Measurements from ENCODE around the gene RASA1. TPM values are rescaled to one million over a fixed set of nuclear protein-coding genes. Genes with fewer than 3 reads are reported as not detected.
A peak's percentile ranks its signal among the peaks of the same experiment; 100 is the strongest.

RASA1 gene
- total and polyA plus RNA-seq, 9 of the 15 experiments (the other 6 are each of a cell fraction or from before 2014, with no cell fraction given): 3.2 to 17.3 (median 9.2) TPM

DNA sequence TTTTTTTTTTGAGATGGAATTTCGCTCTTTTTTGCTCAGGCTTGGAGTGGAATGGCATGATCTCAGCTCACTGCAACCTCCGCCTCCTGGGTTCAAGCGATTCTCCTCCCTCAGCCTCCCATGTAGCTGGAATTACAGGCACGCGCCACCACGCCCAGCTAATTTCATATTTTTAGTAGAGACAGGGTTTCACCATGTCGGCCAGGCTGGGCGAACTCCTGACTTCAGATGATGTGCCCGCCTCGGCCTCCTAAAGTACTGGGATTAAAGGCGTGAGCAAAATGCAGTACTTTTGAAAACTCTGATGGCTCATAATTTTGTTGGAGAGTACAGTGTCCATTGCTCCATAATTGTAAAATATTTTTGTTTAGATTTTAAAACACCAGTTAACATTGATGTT, 92.4 kb downstream of the RASA1 start:
- DNase-seq (ENCODE audit: extremely low read depth in 1 of 4, low spot score in 3 of 4) (no peak), ATAC-seq (no peak), FAIRE-seq (no peak)
- Histone ChIP-seq H3K9me1 (ENCODE audit: control insufficient read depth, insufficient read depth, low read length) (no peaks in the 10 kb centered on the region), H3K9ac (ENCODE audit: insufficient read depth in 1 of 2, low read depth in 2 of 2, low read length in 2 of 2) (no peak overlapping the region), H3K4me2 (ENCODE audit: insufficient read depth, low read length) (no peak overlapping the region), H3K27ac (ENCODE audit: extremely low read depth, low read depth, low read length) (no peak overlapping the region), H3K9me3 (replicated peaks; ENCODE audit: control insufficient read depth, insufficient read depth, low read depth, low read length) (no peaks in the 10 kb centered on the region), H3K36me3 (ENCODE audit: control insufficient read depth, insufficient read depth, low read length) (peaks cover 51% of the 10 kb centered on the region), H3K27me3 (ENCODE audit: control insufficient read depth in 2 of 2, insufficient read depth in 2 of 2, low read length in 2 of 2) (no peaks in the 10 kb centered on the region), H3K4me3 (no peak overlapping the region), H2AFZ (ENCODE audit: low read depth, low read length) (no peak overlapping the region), H3K79me2 (ENCODE audit: control insufficient read depth, insufficient read depth, low read length) (no peaks in the 10 kb centered on the region), H3K4me1 (replicated peaks in 1 of 2; ENCODE audit: control insufficient read depth in 2 of 2, insufficient read depth in 2 of 2, low read length in 2 of 2) (no peaks in the 10 kb centered on the region), H4K20me1 (replicated peaks; ENCODE audit: control insufficient read depth, insufficient read depth, low read length) (no peaks in the 10 kb centered on the region)
- TF ChIP-seq ZNF583 (CRISPR knock-in tag; IDR thresholded peaks at IDR 0.05) (no peak), POLR2A (conservative IDR thresholded peaks at IDR 0.05) (no peak)
- no TSS peak for BruUV-seq (replicated peaks)
- 91% methylated on average over 11 of the region's 11 CpGs for WGBS (ENCODE audit: insufficient coverage, low coverage, missing lambda C conversion rate)
- ChIA-PET CTCF (ENCODE audit: low intra/inter-chr PET ratio) (no interaction called here), POLR2A (no interaction called here)
- in situ Hi-C loops (cut with MboI): no loop called here
- intact Hi-C loops (cut with micrococcal nuclease): no loop called here

DNA sequence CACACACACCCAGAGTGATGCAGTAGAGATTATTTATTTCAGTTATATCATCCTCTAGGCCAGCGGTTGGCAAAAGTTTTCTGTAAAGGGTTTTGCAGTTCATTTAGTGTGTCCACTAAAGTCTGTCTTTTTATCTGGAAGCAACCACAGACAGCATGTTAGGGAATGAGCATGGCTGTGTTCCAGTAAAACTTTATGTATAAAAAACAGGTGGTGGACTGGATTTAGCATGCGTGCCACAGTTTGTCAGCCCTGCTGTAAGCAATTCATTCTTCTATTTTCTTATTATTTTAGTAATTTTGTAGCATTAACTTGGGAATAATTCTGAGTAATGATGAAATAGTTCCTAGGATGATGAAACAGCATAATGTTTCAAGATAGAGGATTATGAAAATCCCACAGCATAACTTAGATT, 93.4 kb downstream of the RASA1 start:
- Histone ChIP-seq H2AFZ (ENCODE audit: low read depth, low read length) (no peak overlapping the region), H3K4me3 (no peak overlapping the region), H3K9me3 (replicated peaks; ENCODE audit: control insufficient read depth, insufficient read depth, low read depth, low read length) (no peaks in the 10 kb centered on the region), H3K27me3 (ENCODE audit: control insufficient read depth in 2 of 2, insufficient read depth in 2 of 2, low read length in 2 of 2) (no peaks in the 10 kb centered on the region), H3K79me2 (ENCODE audit: control insufficient read depth, insufficient read depth, low read length) (no peaks in the 10 kb centered on the region), H3K9me1 (ENCODE audit: control insufficient read depth, insufficient read depth, low read length) (no peaks in the 10 kb centered on the region), H3K27ac (ENCODE audit: extremely low read depth, low read depth, low read length) (no peak overlapping the region), H3K36me3 (ENCODE audit: control insufficient read depth, insufficient read depth, low read length) (peaks cover 53% of the 10 kb centered on the region), H3K4me1 (replicated peaks in 1 of 2; ENCODE audit: control insufficient read depth in 2 of 2, insufficient read depth in 2 of 2, low read length in 2 of 2) (no peaks in the 10 kb centered on the region), H3K4me2 (ENCODE audit: insufficient read depth, low read length) (no peak overlapping the region), H3K9ac (ENCODE audit: insufficient read depth in 1 of 2, low read depth in 2 of 2, low read length in 2 of 2) (no peak overlapping the region), H4K20me1 (replicated peaks; ENCODE audit: control insufficient read depth, insufficient read depth, low read length) (no peaks in the 10 kb centered on the region)
- ChIA-PET POLR2A (no interaction called here), CTCF (ENCODE audit: low intra/inter-chr PET ratio) (no interaction called here)
- ATAC-seq (no peak), DNase-seq (ENCODE audit: extremely low read depth in 1 of 4, low spot score in 3 of 4) (no peak), FAIRE-seq (no peak)
- BruUV-seq (replicated peaks): no TSS peak
- intact Hi-C loops (cut with micrococcal nuclease) (no loop called here), in situ Hi-C loops (cut with MboI) (no loop called here)
- WGBS (ENCODE audit: insufficient coverage, low coverage, missing lambda C conversion rate): 85% methylated on average over 2 of the region's 2 CpGs
- TF ChIP-seq, protein P1, sequence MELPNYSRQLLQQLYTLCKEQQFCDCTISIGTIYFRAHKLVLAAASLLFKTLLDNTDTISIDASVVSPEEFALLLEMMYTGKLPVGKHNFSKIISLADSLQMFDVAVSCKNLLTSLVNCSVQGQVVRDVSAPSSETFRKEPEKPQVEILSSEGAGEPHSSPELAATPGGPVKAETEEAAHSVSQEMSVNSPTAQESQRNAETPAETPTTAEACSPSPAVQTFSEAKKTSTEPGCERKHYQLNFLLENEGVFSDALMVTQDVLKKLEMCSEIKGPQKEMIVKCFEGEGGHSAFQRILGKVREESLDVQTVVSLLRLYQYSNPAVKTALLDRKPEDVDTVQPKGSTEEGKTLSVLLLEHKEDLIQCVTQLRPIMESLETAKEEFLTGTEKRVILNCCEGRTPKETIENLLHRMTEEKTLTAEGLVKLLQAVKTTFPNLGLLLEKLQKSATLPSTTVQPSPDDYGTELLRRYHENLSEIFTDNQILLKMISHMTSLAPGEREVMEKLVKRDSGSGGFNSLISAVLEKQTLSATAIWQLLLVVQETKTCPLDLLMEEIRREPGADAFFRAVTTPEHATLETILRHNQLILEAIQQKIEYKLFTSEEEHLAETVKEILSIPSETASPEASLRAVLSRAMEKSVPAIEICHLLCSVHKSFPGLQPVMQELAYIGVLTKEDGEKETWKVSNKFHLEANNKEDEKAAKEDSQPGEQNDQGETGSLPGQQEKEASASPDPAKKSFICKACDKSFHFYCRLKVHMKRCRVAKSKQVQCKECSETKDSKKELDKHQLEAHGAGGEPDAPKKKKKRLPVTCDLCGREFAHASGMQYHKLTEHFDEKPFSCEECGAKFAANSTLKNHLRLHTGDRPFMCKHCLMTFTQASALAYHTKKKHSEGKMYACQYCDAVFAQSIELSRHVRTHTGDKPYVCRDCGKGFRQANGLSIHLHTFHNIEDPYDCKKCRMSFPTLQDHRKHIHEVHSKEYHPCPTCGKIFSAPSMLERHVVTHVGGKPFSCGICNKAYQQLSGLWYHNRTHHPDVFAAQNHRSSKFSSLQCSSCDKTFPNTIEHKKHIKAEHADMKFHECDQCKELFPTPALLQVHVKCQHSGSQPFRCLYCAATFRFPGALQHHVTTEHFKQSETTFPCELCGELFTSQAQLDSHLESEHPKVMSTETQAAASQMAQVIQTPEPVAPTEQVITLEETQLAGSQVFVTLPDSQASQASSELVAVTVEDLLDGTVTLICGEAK (IDR thresholded peaks at IDR 0.05): peak; percentile 78
- TF ChIP-seq, protein P1 (CRISPR knock-in tag; IDR thresholded peaks at IDR 0.05): no peak
- no peak for TF ChIP-seq HSF4 (CRISPR knock-in tag; IDR thresholded peaks at IDR 0.05; ENCODE audit: borderline replicate concordance)
- no peak for TF ChIP-seq ZNF77 (CRISPR knock-in tag; IDR thresholded peaks at IDR 0.05)
- TF ChIP-seq, protein P2, sequence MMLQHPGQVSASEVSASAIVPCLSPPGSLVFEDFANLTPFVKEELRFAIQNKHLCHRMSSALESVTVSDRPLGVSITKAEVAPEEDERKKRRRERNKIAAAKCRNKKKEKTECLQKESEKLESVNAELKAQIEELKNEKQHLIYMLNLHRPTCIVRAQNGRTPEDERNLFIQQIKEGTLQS (IDR thresholded peaks at IDR 0.05): peak; percentile 59
- TF ChIP-seq, protein P2 (CRISPR knock-in tag; conservative IDR thresholded peaks at IDR 0.05): no peak

All from K562 (cell line).